Esophagus (tissue), 2 donors: ENCODE data around the gene ADGRG1. TPM values are rescaled to one million over a fixed set of nuclear protein-coding genes. Genes with fewer than 3 reads are reported as not detected.

Source experiments
- H3K27ac ChIP-seq, 2 donors: one replicate each; pipeline ENCODE4 v1.5.1; 2013; ENCODE audit warnings: low read depth in 2 of 2, mild to moderate bottlenecking in 2 of 2, inconsistent platforms in 1 of 2, low read length in 1 of 2, moderate library complexity in 1 of 2
- H3K27me3 ChIP-seq, 2 donors: one replicate each; pipeline ENCODE4 v1.6.1; 2013; ENCODE audit warnings: low read length in 2 of 2, control low read depth in 1 of 2, mild to moderate bottlenecking in 1 of 2; ENCODE audit not compliant: insufficient read depth in 2 of 2, control insufficient read depth in 1 of 2
- H3K36me3 ChIP-seq, 2 donors: one replicate each; pipeline ENCODE4 v1.6.1; 2013; ENCODE audit warnings: low read length in 1 of 2; ENCODE audit not compliant: control insufficient read depth in 2 of 2, insufficient read depth in 2 of 2
- H3K4me1 ChIP-seq, 2 donors: one replicate each; pipeline ENCODE4 v1.6.1; 2013; ENCODE audit warnings: low read length in 1 of 2; ENCODE audit not compliant: control insufficient read depth in 2 of 2, insufficient read depth in 2 of 2
- H3K4me3 ChIP-seq, 2 donors: one replicate each; pipeline ENCODE4 v1.5.1; 2013; ENCODE audit warnings: low read length in 2 of 2, mild to moderate bottlenecking in 2 of 2, low read depth in 1 of 2, moderate library complexity in 1 of 2
- H3K9me3 ChIP-seq, 2 donors: one replicate each; pipeline ENCODE4 v1.6.1; 2013; ENCODE audit warnings: mild to moderate bottlenecking in 2 of 2, low read depth in 1 of 2, low read length in 1 of 2, moderate library complexity in 1 of 2; ENCODE audit not compliant: control insufficient read depth in 2 of 2, insufficient read depth in 1 of 2
- WGBS, 2 donors: extraction: QIAGEN DNeasy Blood & Tissue Kit; methylation state at CpG; one replicate each; pipeline ENCODE4 v1.1.7; 2013; 5-methylcytosine and 5-hydroxymethylcytosine counted together
- polyA plus RNA-seq, 2 donors: library from polyadenylated mRNA; stranded (reverse); fragments of 200-250 nt; gene quantifications; one replicate each; pipeline ENCODE4 v1.2.3, GENCODE V29; 2013
- donor health status: healthy with polysubstance abuse.
- donor health status: Bipolar disorder and iron deficiency.

ADGRG1 gene
- polyA plus RNA-seq, 2 donors: 30.9 to 31.1 TPM

DNA sequence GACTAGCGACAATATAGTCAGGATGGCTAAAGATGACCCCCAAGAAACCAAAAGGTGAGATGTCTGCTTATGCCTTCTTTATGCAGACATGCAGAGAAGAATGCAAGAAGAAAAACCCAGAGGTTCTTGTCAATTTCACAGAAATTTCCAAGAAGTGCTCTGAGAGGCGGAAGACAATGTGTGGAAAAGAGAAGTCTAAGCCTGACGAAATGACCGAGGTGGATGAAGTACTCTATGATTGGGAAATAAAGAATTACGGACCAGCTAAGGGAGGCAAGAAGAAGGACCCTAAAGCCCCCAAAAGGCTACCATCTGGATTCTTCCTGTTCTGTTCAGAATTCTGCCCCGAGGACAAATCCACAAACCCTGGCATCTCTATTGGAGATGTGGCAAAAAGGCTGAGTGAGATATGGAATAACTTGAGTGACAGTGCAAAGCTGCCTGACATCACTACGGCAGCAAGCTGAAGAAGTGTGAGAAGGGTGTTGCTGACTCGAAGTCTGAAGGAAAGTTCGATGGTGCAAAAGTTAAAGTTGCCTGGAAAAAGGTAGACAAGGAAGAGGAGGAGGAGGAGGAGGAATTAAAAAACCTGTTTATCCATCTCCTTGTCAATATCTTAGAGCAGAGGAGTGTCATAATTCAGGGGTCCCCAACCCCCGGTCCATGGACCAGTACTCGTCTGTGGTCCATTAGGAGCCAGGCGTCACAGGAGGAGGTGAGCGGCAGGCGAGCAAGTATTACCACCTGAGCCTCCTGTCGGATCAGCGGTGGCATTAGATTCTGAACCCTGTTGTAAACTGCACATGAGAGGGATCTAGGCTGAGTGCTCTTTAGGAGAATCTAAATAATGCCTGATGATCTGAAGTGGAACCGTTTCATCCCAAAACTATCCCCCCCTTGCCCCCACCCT, 25.1 kb upstream of the ADGRG1 start:
- H3K27ac ChIP-seq: no peak overlapping the region
- no peak overlapping the region for H3K4me3 ChIP-seq
- H3K4me1 ChIP-seq: peaks cover 4 to 7% of the 10 kb centered on the region in 2 donors
- no peaks in the 10 kb centered on the region for H3K36me3 ChIP-seq
- no peaks in the 10 kb centered on the region for H3K9me3 ChIP-seq
- 76 to 82% methylated on average over 17 of the region's 17 CpGs for WGBS, 2 donors
- no peaks in the 10 kb centered on the region for H3K27me3 ChIP-seq

DNA sequence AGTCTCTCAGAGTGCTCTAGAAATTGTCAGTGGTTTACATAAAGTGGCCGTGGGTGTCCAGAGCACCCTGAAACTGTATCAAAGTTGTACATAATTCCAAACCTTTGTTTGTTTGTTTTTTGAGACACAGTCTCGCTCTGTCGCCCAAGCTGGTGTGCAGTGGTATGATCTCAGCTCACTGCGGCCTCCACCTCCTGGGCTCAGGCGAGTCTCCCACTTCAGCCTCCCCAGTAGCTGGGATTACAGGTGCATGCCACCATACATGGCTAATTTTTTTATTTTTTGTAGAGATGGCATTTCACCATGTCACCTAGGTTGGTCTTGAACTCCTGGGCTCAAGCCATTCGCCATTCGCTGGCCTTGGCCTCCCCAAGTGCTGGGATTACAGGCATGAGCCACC, 24.3 kb upstream of the ADGRG1 start:
- no peaks in the 10 kb centered on the region for H3K9me3 ChIP-seq
- H3K27ac ChIP-seq: no peak overlapping the region
- H3K27me3 ChIP-seq: no peaks in the 10 kb centered on the region
- peaks cover 4 to 7% of the 10 kb centered on the region in 2 donors for H3K4me1 ChIP-seq
- H3K4me3 ChIP-seq: no peak overlapping the region
- 94 to 95% methylated on average over 7 of the region's 7 CpGs for WGBS, 2 donors
- no peaks in the 10 kb centered on the region for H3K36me3 ChIP-seq

DNA sequence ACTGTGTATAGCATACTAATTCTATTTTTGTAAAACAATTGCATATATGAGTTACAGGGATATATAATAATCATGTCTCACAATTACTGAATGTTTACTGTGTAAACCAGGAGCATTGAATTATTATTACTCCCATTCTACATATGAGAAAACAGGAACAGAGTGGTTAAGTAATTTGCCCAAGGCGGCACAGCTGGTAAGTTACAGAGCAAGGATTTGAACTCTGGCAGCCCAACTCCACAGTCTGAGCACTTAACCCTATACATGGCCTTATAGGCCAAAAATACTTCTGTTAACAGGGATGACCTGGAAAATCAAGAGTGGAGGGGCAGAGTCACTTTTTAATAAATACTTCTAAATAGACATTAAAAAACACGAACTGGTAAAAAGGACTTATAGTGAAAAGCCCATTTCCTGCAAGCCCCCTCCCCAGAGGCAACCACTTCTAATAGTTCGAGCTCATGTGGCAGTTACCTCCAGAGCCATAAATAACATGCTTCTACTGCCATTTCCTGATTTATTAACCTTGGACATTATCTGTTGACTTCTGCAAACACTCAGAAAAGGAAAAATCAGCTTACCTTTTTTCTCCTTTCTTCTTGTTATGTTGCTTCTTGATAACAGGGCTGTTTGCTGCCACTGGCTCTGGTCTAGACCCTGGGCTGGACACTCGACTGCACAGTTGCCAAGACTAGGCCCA, 22.1 kb upstream of the ADGRG1 start:
- 59 to 83% methylated on average over 4 of the region's 4 CpGs for WGBS, 2 donors
- Histone ChIP-seq H3K4me3 (no peak overlapping the region), H3K4me1 (no peaks in the 10 kb centered on the region), H3K27me3 (no peaks in the 10 kb centered on the region), H3K9me3 (no peaks in the 10 kb centered on the region), H3K27ac (no peak overlapping the region), H3K36me3 (no peaks in the 10 kb centered on the region)

- Histone ChIP-seq H3K36me3 (no peaks in the 10 kb centered on the region), H3K27ac (no peak overlapping the region), H3K9me3 (no peaks in the 10 kb centered on the region), H3K4me3 (no peak overlapping the region), H3K4me1 (no peaks in the 10 kb centered on the region), H3K27me3 (no peaks in the 10 kb centered on the region)
- WGBS, 2 donors: 63 to 72% methylated on average over 11 of the region's 11 CpGs
Measured at GRCh38 chr16:57606847-57607501, 21.5 kb upstream of the ADGRG1 start.

DNA sequence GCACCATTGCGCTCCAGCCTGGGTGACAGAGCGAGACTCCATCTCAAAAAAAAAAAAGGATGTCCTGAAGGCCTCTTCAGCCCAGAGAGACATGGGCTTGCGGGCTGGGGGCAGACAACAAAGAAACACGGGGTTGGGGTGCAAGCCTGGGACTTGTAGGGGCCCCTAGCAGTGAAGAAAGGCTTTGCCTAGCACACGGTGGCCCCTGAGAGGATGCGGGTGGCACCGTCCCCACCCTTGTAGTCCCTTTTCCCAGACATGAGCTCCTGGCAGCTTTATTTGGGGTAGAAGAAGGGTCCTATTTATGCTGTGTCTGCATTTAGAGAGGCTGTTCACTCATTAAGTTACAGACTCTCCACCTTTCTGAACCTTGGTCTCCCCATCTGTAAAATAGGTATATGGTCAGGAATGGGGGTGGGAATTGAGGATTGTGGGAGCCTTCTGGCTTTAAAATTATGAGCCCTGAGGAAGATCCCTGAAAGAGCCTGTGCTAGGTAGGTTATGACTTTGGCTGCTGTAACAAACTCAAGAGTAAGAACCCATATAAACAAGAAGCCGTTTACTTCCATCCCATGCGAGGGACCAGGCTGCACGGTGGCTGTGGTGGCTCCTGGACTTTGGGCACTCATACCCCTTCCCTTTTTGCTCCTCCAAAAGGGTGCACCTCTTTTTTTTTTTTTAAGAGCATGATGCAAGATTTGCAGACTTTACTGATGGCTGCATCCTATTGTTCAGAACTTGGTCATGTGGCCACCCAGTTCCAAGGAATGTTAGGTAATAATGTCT, 20.6 kb upstream of the ADGRG1 start:
- WGBS, 2 donors: 89 to 95% methylated on average over 10 of the region's 10 CpGs
- H3K4me1 ChIP-seq: no peaks in the 10 kb centered on the region
- H3K27me3 ChIP-seq: no peaks in the 10 kb centered on the region
- no peaks in the 10 kb centered on the region for H3K36me3 ChIP-seq
- H3K4me3 ChIP-seq: no peak overlapping the region
- no peak overlapping the region for H3K27ac ChIP-seq
- no peaks in the 10 kb centered on the region for H3K9me3 ChIP-seq

DNA sequence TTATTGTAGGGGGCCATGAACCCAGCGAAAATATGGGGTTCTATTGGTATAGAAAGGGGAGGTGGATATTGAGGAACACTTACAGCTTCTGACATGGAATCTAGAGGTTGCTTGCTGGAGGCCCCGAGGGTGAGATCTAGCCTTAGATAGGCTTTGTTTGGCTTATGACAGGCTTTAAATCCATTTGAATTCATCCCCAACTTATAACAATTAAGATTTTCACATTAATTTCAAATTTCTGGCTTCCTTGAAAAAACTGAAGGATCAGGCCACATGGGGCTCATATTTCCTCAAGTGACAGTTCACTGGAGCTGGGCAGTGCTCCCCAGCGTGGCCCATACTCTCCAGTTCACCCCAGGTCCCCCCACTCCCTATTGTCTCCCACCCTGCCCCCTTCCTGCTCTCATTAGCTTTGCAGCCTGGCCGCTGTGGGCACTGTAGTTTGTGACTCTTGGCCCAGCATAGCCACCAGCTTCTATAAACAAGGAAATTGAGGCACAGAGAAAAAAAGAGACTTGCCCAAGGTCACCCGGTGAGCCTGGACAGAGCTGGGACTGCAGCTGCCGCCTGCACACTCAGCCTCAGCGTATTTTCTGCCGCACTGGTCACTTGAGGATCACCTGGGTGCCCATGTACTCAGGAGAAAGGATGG, 19.8 kb upstream of the ADGRG1 start:
- 78 to 92% methylated on average over 8 of the region's 8 CpGs for WGBS, 2 donors
- Histone ChIP-seq H3K4me3 (no peak overlapping the region), H3K27me3 (no peaks in the 10 kb centered on the region), H3K27ac (no peak overlapping the region), H3K4me1 (no peaks in the 10 kb centered on the region), H3K9me3 (no peaks in the 10 kb centered on the region), H3K36me3 (no peaks in the 10 kb centered on the region)

- H3K9me3 ChIP-seq: no peaks in the 10 kb centered on the region
- no peaks in the 10 kb centered on the region for H3K27me3 ChIP-seq
- no peaks in the 10 kb centered on the region for H3K36me3 ChIP-seq
- peak overlapping the region; percentile 35 to 40 for H3K27ac ChIP-seq
- 17 to 19% methylated on average over 12 of the region's 12 CpGs for WGBS, 2 donors
- H3K4me3 ChIP-seq: no peak overlapping the region
- no peaks in the 10 kb centered on the region for H3K4me1 ChIP-seq
Measured at GRCh38 chr16:57609541-57610401, 18.7 kb upstream of the ADGRG1 start.

GRCh38 chr16:57610611-57611010, 17.8 kb upstream of the ADGRG1 start:
- no peaks in the 10 kb centered on the region for H3K9me3 ChIP-seq
- H3K27ac ChIP-seq: peak overlapping the region in 1 of 2 donors; percentile 21
- H3K36me3 ChIP-seq: no peaks in the 10 kb centered on the region
- no peak overlapping the region for H3K4me3 ChIP-seq
- no peaks in the 10 kb centered on the region for H3K27me3 ChIP-seq
- peaks cover 0 to 1% of the 10 kb centered on the region in 2 donors for H3K4me1 ChIP-seq
- 78 to 86% methylated on average over 4 of the region's 4 CpGs for WGBS, 2 donors
